ENCODE results near the gene ST6GALNAC3.

The ST6GALNAC3 gene

GRCh38 chr1:76591963-76592362, 517.4 kb downstream of the ST6GALNAC3 start:
- no peak for TF ChIP-seq CTCF (IDR thresholded peaks at IDR 0.05; ENCODE audit: low read depth, low read length, missing control alignments)
- in situ Hi-C loops (cut with HindIII; ENCODE audit: low sequenced_read_pairs) = no loop called here
- DNase-seq (ENCODE audit: low read depth) = no peak
- no peak overlapping the region for H3K4me3 ChIP-seq (ENCODE audit: low read depth, low read length)

- DNase-seq (ENCODE audit: low read depth) = no peak
- no peak for TF ChIP-seq CTCF (IDR thresholded peaks at IDR 0.05; ENCODE audit: low read depth, low read length, missing control alignments)
- in situ Hi-C loops (cut with HindIII; ENCODE audit: low sequenced_read_pairs) = no loop called here
- H3K4me3 ChIP-seq (ENCODE audit: low read depth, low read length) = no peak overlapping the region
Observed at GRCh38 chr1:76593141-76593540, 518.6 kb downstream of the ST6GALNAC3 start.

GRCh38 chr1:76593618-76594017, 519.1 kb downstream of the ST6GALNAC3 start:
- DNase-seq (ENCODE audit: low read depth) = no peak
- no peak for TF ChIP-seq CTCF (IDR thresholded peaks at IDR 0.05; ENCODE audit: low read depth, low read length, missing control alignments)
- no peak overlapping the region for H3K4me3 ChIP-seq (ENCODE audit: low read depth, low read length)
- in situ Hi-C loops (cut with HindIII; ENCODE audit: low sequenced_read_pairs) = no loop called here

GRCh38 chr1:76595024-76595423, 520.5 kb downstream of the ST6GALNAC3 start:
- no peak overlapping the region for H3K4me3 ChIP-seq (ENCODE audit: low read depth, low read length)
- DNase-seq (ENCODE audit: low read depth) = no peak
- in situ Hi-C loops (cut with HindIII; ENCODE audit: low sequenced_read_pairs) = no loop called here
- TF ChIP-seq CTCF (IDR thresholded peaks at IDR 0.05; ENCODE audit: low read depth, low read length, missing control alignments) = no peak

- no peak overlapping the region for H3K4me3 ChIP-seq (ENCODE audit: low read depth, low read length)
- TF ChIP-seq CTCF (IDR thresholded peaks at IDR 0.05; ENCODE audit: low read depth, low read length, missing control alignments) = no peak
- in situ Hi-C loops (cut with HindIII; ENCODE audit: low sequenced_read_pairs) = no loop called here
Observed at GRCh38 chr1:76601465-76601864, 526.9 kb downstream of the ST6GALNAC3 start.

GRCh38 chr1:76607717-76608116, 533.2 kb downstream of the ST6GALNAC3 start:
- H3K4me3 ChIP-seq (ENCODE audit: low read depth, low read length) = no peak overlapping the region
- no peak for DNase-seq (ENCODE audit: low read depth)
- in situ Hi-C loops (cut with HindIII; ENCODE audit: low sequenced_read_pairs) = no loop called here
- TF ChIP-seq CTCF (IDR thresholded peaks at IDR 0.05; ENCODE audit: low read depth, low read length, missing control alignments) = no peak

More at GRCh38 chr1:76601465-76601864, 526.9 kb downstream of the ST6GALNAC3 start:
- no peak for DNase-seq (ENCODE audit: low read depth)
